Esophagus squamous epithelium (tissue), 5 donors: ENCODE data around the gene BPIFB3. TPM values are rescaled to one million over a fixed set of nuclear protein-coding genes. Genes with fewer than 3 reads are reported as not detected.

Experiments used
- DNase-seq: peaks from one replicate; lab custom pipeline; 2025; lab: John Stamatoyannopoulos, UW
- H3K27ac ChIP-seq, 4 donors: fragments of 200-600 bp; sonication (generic); one replicate each; pipeline ENCODE4 v1.5.1; 2016 to 2019; ENCODE audit warnings: mild to moderate bottlenecking in 1 of 4
- H3K27me3 ChIP-seq, 4 donors: fragments of 200-600 bp; sonication (generic); 1 replicate in 3 of 4; 2 replicates in 1 of 4; pipeline versions ENCODE4 v1.5.1 to v1.6.0; 2017 to 2021; ENCODE audit warnings: antibody characterized with exemption in 1 of 4
- H3K36me3 ChIP-seq, 3 donors: fragments of 200-600 bp; sonication (generic); one replicate each; pipeline ENCODE4 v1.5.1; 2016 to 2019
- H3K4me1 ChIP-seq, 3 donors: fragments of 200-600 bp; sonication (generic); one replicate each; pipeline ENCODE4 v1.5.1; 2017 to 2019
- H3K4me3 ChIP-seq, 4 donors: fragments of 200-600 bp; sonication (generic); 1 replicate in 3 of 4; 2 replicates in 1 of 4; pipeline ENCODE4 v1.5.1; 2016 to 2019; ENCODE audit warnings: mild to moderate bottlenecking in 2 of 4, moderate library complexity in 1 of 4
- H3K9me3 ChIP-seq, 3 donors: fragments of 200-600 bp; sonication (generic); one replicate each; pipeline ENCODE4 v1.5.1; 2016 to 2019
- CTCF ChIP-seq, 6 experiments: fragments of 450-650 bp in 4 of 6; fragments of 200-600 bp in 2 of 6; sonication (generic) in 2 of 6; IDR thresholded peaks; one replicate each; pipeline ENCODE4 v1.5.1; 2016 to 2019; ENCODE audit warnings: antibody characterized with exemption in 6 of 6, mild to moderate bottlenecking in 4 of 6, moderate library complexity in 4 of 6
- POLR2A ChIP-seq, 4 donors: fragments of 450-650 bp; IDR thresholded peaks; one replicate each; pipeline ENCODE4 v1.6.1; 2017; ENCODE audit warnings: antibody characterized with exemption in 4 of 4, mild to moderate bottlenecking in 4 of 4, moderate library complexity in 3 of 4
- WGBS, 2 donors: methylation state at CpG; one replicate each; pipeline ENCODE4 v1.1.5; 2018; 5-methylcytosine and 5-hydroxymethylcytosine counted together
- intact Hi-C: fragments of 100-400 bp; cut with DNase I; formaldehyde crosslinking; loops from one replicate; pipeline ENCODE4 v1.15.0; 2022
- total RNA-seq, 4 donors: library from RNA; depleted of rRNA; stranded (reverse); fragments of >200 nt; gene quantifications; one replicate each; pipeline ENCODE4 v1.1.0, GENCODE V29; 2016
- donor health status: DM: yes; HTN: yes; CAD: no.

The BPIFB3 gene
- total RNA-seq, 4 donors from 2014 or later, result not detected

GRCh38 chr20:33009214-33010132, 44.2 kb upstream of the BPIFB3 start:
- WGBS, 2 donors, result 17 to 55% methylated on average over 1 to 4 of the region's 19 CpGs
- no peak overlapping the region for H3K27ac ChIP-seq
- peaks cover 0 to 50% (median 0%) of the 10 kb centered on the region in 4 donors for H3K27me3 ChIP-seq
- no peak for DNase-seq
- H3K9me3 ChIP-seq, result no peaks in the 10 kb centered on the region
- H3K4me1 ChIP-seq, result peaks cover 0 to 8% (median 0%) of the 10 kb centered on the region in 3 donors
- H3K36me3 ChIP-seq, result no peaks in the 10 kb centered on the region
- TF ChIP-seq CTCF (IDR thresholded peaks at IDR 0.05) (no peak), POLR2A (IDR thresholded peaks at IDR 0.05) (no peak)
- H3K4me3 ChIP-seq, result no peak overlapping the region
- intact Hi-C loops, result no loop called here

DNA sequence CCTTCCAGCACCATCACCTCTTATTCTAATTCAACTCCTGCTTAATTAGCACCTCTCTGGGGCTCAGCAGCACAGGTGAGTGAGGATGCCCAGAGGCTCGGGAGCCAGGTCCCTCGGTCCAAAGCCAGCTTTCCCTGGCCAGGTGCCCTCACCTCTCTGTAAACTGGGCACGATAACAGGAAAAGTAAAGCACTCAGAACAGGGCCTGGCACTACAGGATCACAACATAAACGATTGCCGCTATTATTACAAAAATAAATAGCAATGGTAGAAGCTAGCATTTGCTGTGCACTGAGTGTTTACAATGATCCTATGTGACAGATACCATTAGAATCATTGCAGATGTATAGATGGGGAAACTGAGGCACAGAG, 43.6 kb upstream of the BPIFB3 start:
- no peaks in the 10 kb centered on the region for H3K9me3 ChIP-seq
- H3K4me3 ChIP-seq, result no peak overlapping the region
- peaks cover 0 to 8% (median 0%) of the 10 kb centered on the region in 3 donors for H3K4me1 ChIP-seq
- H3K27me3 ChIP-seq, result peaks cover 0 to 56% (median 0%) of the 10 kb centered on the region in 4 donors
- no peak for TF ChIP-seq POLR2A (IDR thresholded peaks at IDR 0.05)
- no peak for TF ChIP-seq CTCF (IDR thresholded peaks at IDR 0.05)
- no peaks in the 10 kb centered on the region for H3K36me3 ChIP-seq
- H3K27ac ChIP-seq, result no peak overlapping the region
- WGBS, 2 donors, result 57 to 79% methylated on average over 2 of the region's 5 CpGs
- DNase-seq, result no peak
- intact Hi-C loops, result no loop called here

DNA sequence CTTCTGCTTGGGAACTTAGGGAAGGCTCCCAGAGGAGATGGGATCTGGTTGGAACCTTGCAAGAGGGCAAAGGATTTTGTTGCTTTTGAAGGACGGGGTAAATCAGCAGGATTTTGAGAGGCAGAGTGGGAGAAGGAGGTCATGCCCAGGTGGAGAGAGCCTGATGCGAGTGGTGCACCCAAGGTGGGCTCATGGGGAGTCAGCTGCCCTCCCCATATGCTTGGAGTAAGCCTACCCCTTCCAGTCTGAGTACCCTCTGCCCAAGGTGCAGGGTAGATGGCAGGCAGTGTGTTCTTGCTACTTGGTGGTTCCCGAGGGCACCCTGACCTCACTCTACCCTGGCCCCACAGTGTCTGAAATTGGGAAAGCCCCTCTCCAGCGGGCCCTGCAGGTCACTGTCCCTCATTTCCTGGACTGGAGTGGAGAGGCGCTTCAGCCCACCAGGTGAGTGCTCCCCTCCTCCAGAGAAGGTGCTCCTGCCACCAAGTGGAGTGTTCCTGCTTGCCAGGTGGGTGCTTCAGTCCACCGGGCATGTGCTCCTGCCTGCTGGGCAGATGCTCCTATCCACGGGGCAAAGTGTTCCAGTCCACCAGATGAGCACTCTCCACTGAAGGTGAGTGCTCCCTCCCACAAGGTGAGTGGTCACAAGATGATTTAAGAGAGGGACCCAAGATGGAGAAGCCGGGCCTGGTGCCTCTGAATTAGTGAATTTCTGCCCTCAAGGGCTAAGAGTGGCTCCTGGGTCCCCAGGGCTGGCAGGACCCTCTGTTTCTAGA, 42.8 kb upstream of the BPIFB3 start:
- intact Hi-C loops, result no loop called here
- no peaks in the 10 kb centered on the region for H3K9me3 ChIP-seq
- peaks cover 0 to 8% (median 0%) of the 10 kb centered on the region in 3 donors for H3K4me1 ChIP-seq
- no peak for TF ChIP-seq POLR2A (IDR thresholded peaks at IDR 0.05)
- no peak for TF ChIP-seq CTCF (IDR thresholded peaks at IDR 0.05)
- H3K36me3 ChIP-seq, result no peaks in the 10 kb centered on the region
- peaks cover 0 to 63% (median 0%) of the 10 kb centered on the region in 4 donors for H3K27me3 ChIP-seq
- 63 to 79% methylated on average over 2 to 4 of the region's 8 CpGs for WGBS, 2 donors
- H3K27ac ChIP-seq, result no peak overlapping the region
- H3K4me3 ChIP-seq, result no peak overlapping the region
- no peak for DNase-seq

DNA sequence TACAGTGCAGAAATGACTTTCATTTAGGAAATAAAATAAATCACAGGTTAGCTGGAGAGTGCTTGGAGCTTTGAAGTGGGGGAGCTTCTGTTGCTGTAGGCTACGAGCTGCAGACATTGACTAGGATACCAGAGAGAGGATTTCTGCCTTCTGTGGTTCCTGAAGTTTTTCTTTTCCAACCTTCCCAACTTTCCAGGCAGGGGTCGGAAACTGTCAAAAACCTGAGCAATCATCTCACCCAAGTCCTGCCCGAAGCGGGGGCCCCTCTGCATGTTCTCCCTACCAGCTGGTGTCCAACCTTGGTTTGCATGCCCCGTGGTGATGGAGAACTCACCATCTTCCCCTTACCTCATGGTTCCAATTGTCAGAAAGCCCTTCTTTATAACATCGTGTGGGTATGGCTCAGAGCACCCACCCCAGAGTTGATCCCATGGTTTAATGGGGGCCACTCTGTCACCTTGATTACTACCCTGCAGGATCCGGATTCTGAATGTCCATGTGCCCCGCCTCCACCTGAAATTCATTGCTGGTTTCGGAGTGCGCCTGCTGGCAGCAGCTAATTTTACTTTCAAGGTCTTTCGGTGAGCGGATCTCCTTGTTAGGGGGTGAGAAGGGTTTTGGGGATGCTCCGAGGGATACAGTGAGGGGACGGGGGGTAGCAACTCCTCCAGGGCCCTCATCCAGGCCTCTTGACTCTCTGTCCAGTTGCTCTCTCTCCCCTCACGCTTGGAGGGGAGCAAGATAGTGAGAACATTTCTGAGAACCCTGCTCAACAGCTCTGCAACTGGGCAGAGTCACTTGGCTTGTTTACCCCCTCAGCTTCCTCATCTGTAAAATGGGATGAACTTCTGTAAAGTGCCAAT, 41.1 kb upstream of the BPIFB3 start:
- intact Hi-C loops, result no loop called here
- WGBS, 2 donors, result 63 to 71% methylated on average over 6 to 7 of the region's 15 CpGs
- TF ChIP-seq POLR2A (IDR thresholded peaks at IDR 0.05) (no peak), CTCF (IDR thresholded peaks at IDR 0.05) (no peak)

More for the DNA sequence above, 41.1 kb upstream of the BPIFB3 start:
- H3K36me3 ChIP-seq, result no peaks in the 10 kb centered on the region
- H3K27ac ChIP-seq, result no peak overlapping the region
- no peak for DNase-seq
- H3K4me3 ChIP-seq, result no peak overlapping the region
- H3K4me1 ChIP-seq, result peaks cover 0 to 8% (median 0%) of the 10 kb centered on the region in 3 donors
- peaks cover 0 to 78% (median 0%) of the 10 kb centered on the region in 4 donors for H3K27me3 ChIP-seq
- no peaks in the 10 kb centered on the region for H3K9me3 ChIP-seq
